Measurements from ENCODE around the gene MFAP4. TPM values are rescaled to one million over a fixed set of nuclear protein-coding genes. Genes with fewer than 3 reads are reported as not detected.
A peak's percentile ranks its signal among the peaks of the same experiment; 100 is the strongest.

MFAP4 gene
- polyA plus RNA-seq, 3 donors, result 0.12 to 0.73 (median 0.12) TPM

GRCh38 chr17:19402171-19402570 lies 15.2 kb upstream of the MFAP4 start:
- H3K4me3 Mint-ChIP-seq, result no peak overlapping the region
- peaks cover 36 to 37% of the 10 kb centered on the region in 2 donors for H3K4me1 ChIP-seq (ENCODE audit: control insufficient read depth in 1 of 2, insufficient read depth in 2 of 2, low read length in 2 of 2)
- H3K27me3 ChIP-seq (ENCODE audit: control insufficient read depth in 2 of 2, insufficient read depth in 2 of 2, low read length in 2 of 2), result no peaks in the 10 kb centered on the region
- no peak overlapping the region for H3K4me2 ChIP-seq (replicated peaks; ENCODE audit: extremely low read depth, low read length, poor library complexity, severe bottlenecking)
- no peaks in the 10 kb centered on the region for H4K20me1 ChIP-seq (ENCODE audit: insufficient read depth, low read length)
- no peak for TF ChIP-seq CTCF (IDR thresholded peaks at IDR 0.05)
- no peak overlapping the region for H3K4me3 ChIP-seq (replicated peaks in 1 of 3; ENCODE audit: low read depth in 2 of 3, low read length in 3 of 3)
- no peak overlapping the region for H3K9ac ChIP-seq (ENCODE audit: insufficient read depth, low read length, poor library complexity, severe bottlenecking)
- intact Hi-C loops (cut with micrococcal nuclease), result loop anchor here in 1 of 2 donors (5.0 kb wide), 1 partner anchor 35 kb away; no protein-coding TSS in a partner anchor
- H3K27ac ChIP-seq (ENCODE audit: low read depth in 1 of 2, low read length in 2 of 2), result no peak overlapping the region
- peaks cover 0 to 2% (median 0%) of the 10 kb centered on the region in 7 donors for H3K9me3 Mint-ChIP-seq
- H3K27me3 Mint-ChIP-seq (ENCODE audit: low read depth in 3 of 3), result peaks cover 0 to 3% (median 0%) of the 10 kb centered on the region in 3 donors
- H3K4me1 Mint-ChIP-seq, result peaks cover 36% of the 10 kb centered on the region
- no peak overlapping the region for H3K27ac Mint-ChIP-seq
- H2AFZ ChIP-seq (ENCODE audit: insufficient read depth, low read depth, low read length, poor library complexity, severe bottlenecking), result no peak overlapping the region
- DNase-seq, result no peak
- no peaks in the 10 kb centered on the region for H3K36me3 ChIP-seq (replicated peaks in 1 of 2; ENCODE audit: control insufficient read depth in 1 of 2, insufficient read depth in 2 of 2, low read length in 2 of 2)
- no peaks in the 10 kb centered on the region for H3K9me3 ChIP-seq (replicated peaks in 1 of 2; ENCODE audit: control insufficient read depth in 1 of 2, insufficient read depth in 1 of 2, low read length in 2 of 2)
- peaks cover 0 to 3% of the 10 kb centered on the region in 2 donors for H3K36me3 Mint-ChIP-seq
- WGBS (ENCODE audit: insufficient coverage), result 86% methylated on average over 1 of the region's 1 CpG
- H3K79me2 ChIP-seq (ENCODE audit: insufficient read depth, low read length), result no peaks in the 10 kb centered on the region

GRCh38 chr17:19401321-19402010 lies 14.5 kb upstream of the MFAP4 start:
- peaks cover 36 to 37% of the 10 kb centered on the region in 2 donors for H3K4me1 ChIP-seq (ENCODE audit: control insufficient read depth in 1 of 2, insufficient read depth in 2 of 2, low read length in 2 of 2)
- peaks cover 0 to 5% of the 10 kb centered on the region in 2 donors for H3K36me3 Mint-ChIP-seq

More at GRCh38 chr17:19401321-19402010, 14.5 kb upstream of the MFAP4 start:
- no peaks in the 10 kb centered on the region for H3K79me2 ChIP-seq (ENCODE audit: insufficient read depth, low read length)
- peaks cover 36% of the 10 kb centered on the region for H3K4me1 Mint-ChIP-seq
- no peak overlapping the region for H3K4me3 Mint-ChIP-seq
- peaks cover 0 to 2% (median 0%) of the 10 kb centered on the region in 7 donors for H3K9me3 Mint-ChIP-seq
- H4K20me1 ChIP-seq (ENCODE audit: insufficient read depth, low read length), result no peaks in the 10 kb centered on the region
- H3K9ac ChIP-seq (ENCODE audit: insufficient read depth, low read length, poor library complexity, severe bottlenecking), result no peak overlapping the region
- H3K27ac ChIP-seq (ENCODE audit: low read depth in 1 of 2, low read length in 2 of 2), result no peak overlapping the region
- no peak overlapping the region for H2AFZ ChIP-seq (ENCODE audit: insufficient read depth, low read depth, low read length, poor library complexity, severe bottlenecking)
- no peaks in the 10 kb centered on the region for H3K36me3 ChIP-seq (replicated peaks in 1 of 2; ENCODE audit: control insufficient read depth in 1 of 2, insufficient read depth in 2 of 2, low read length in 2 of 2)
- peak overlapping the region in 1 of 7 donors; percentile 51 for H3K27ac Mint-ChIP-seq
- no peaks in the 10 kb centered on the region for H3K27me3 ChIP-seq (ENCODE audit: control insufficient read depth in 2 of 2, insufficient read depth in 2 of 2, low read length in 2 of 2)
- H3K9me3 ChIP-seq (replicated peaks in 1 of 2; ENCODE audit: control insufficient read depth in 1 of 2, insufficient read depth in 1 of 2, low read length in 2 of 2), result no peaks in the 10 kb centered on the region
- no peak overlapping the region for H3K4me2 ChIP-seq (replicated peaks; ENCODE audit: extremely low read depth, low read length, poor library complexity, severe bottlenecking)
- H3K27me3 Mint-ChIP-seq (ENCODE audit: low read depth in 3 of 3), result peaks cover 0 to 4% (median 0%) of the 10 kb centered on the region in 3 donors
- WGBS (ENCODE audit: insufficient coverage), result 94% methylated on average over 7 of the region's 8 CpGs
- no peak for TF ChIP-seq CTCF (IDR thresholded peaks at IDR 0.05)
- DNase-seq, result no peak
- intact Hi-C loops (cut with micrococcal nuclease), result loop anchor here in 1 of 2 donors (5.0 kb wide), 1 partner anchor 34 kb away; no protein-coding TSS in a partner anchor
- H3K4me3 ChIP-seq (replicated peaks in 1 of 3; ENCODE audit: low read depth in 2 of 3, low read length in 3 of 3), result no peak overlapping the region
